RWPE1 (cell line): ENCODE measurements around the gene KLK5.
"Not testable (repeated sequence)": the region's sequence is repeated elsewhere in the genome, so short reads cannot be mapped to it uniquely, and the experiment has no call there.

Experiments used
- CTCF ChIA-PET: fragments of 350-600 bp; sonication (Branson Sonifier 250); formaldehyde crosslinking; extraction: SDS; loops from one replicate; lab custom pipeline; 2021; lab: Yijun Ruan, JAX
- POLR2A ChIA-PET: fragments of 400-600 bp; formaldehyde crosslinking; extraction: SDS; loops from one replicate; lab custom pipeline; 2020; ENCODE audit warnings: antibody characterized with exemption; ENCODE audit not compliant: low non-redundant PET; lab: Yijun Ruan, JAX
- DNase-seq: peaks from one replicate; pipeline ENCODE4 v3.0.0; 2012; ENCODE audit warnings: low spot score
- H3K27ac ChIP-seq: fragments of 450-650 bp; 2 replicates; pipeline ENCODE4 v1.5.1; 2017
- TF ChIP-seq, protein P1 (sequence below): fragments of 450-650 bp; conservative IDR thresholded peaks from 2 replicates; pipeline ENCODE4 v1.5.1; 2017; ENCODE audit warnings: low read depth, mild to moderate bottlenecking

The KLK5 gene

DNA sequence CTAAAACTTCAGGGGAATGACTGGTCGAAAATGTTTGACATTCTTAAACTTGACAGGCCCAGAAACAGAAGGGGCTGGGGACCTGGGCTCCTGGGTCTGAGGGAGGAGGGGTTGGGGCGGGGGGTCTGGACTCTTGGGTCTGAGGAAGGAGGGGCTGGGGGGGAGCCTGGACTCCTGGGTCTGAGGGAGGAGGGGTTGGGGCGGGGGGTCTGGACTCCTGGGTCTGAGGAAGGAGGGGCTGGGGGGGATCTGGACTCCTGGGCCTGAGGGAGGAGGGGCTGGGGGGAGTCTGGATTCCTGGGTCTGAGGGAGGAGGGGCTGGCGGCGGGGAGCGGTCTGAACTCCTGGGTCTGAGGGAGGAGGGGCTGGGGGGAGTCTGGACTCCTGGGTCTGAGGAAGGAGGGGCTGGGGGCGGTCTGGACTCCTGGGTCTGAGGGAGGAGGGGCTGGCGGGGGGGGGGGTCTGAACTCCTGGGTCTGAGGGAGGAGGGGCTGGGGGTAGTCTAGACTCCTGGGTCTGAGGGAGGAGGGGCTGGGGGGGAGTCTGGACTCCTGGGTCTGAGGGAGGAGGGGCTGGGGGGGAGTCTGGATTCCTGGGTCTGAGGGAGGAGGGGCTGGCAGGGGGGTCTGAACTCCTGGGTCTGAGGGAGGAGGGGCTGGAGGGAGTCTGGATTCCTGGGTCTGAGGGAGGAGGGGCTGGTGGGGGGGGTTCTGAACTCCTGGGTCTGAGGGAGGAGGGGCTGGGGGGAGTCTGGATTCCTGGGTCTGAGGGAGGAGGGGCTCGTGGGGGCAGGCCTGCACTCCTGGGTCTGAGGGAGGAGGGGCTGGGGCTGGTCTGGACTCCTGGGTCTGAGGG is 22.1 kb upstream of the KLK5 start:
- CTCF ChIA-PET = no interaction called here
- POLR2A ChIA-PET = no interaction called here
- TF ChIP-seq, protein P1, sequence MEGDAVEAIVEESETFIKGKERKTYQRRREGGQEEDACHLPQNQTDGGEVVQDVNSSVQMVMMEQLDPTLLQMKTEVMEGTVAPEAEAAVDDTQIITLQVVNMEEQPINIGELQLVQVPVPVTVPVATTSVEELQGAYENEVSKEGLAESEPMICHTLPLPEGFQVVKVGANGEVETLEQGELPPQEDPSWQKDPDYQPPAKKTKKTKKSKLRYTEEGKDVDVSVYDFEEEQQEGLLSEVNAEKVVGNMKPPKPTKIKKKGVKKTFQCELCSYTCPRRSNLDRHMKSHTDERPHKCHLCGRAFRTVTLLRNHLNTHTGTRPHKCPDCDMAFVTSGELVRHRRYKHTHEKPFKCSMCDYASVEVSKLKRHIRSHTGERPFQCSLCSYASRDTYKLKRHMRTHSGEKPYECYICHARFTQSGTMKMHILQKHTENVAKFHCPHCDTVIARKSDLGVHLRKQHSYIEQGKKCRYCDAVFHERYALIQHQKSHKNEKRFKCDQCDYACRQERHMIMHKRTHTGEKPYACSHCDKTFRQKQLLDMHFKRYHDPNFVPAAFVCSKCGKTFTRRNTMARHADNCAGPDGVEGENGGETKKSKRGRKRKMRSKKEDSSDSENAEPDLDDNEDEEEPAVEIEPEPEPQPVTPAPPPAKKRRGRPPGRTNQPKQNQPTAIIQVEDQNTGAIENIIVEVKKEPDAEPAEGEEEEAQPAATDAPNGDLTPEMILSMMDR = no peak
- no peak for DNase-seq
- no peak overlapping the region for H3K27ac ChIP-seq

DNA sequence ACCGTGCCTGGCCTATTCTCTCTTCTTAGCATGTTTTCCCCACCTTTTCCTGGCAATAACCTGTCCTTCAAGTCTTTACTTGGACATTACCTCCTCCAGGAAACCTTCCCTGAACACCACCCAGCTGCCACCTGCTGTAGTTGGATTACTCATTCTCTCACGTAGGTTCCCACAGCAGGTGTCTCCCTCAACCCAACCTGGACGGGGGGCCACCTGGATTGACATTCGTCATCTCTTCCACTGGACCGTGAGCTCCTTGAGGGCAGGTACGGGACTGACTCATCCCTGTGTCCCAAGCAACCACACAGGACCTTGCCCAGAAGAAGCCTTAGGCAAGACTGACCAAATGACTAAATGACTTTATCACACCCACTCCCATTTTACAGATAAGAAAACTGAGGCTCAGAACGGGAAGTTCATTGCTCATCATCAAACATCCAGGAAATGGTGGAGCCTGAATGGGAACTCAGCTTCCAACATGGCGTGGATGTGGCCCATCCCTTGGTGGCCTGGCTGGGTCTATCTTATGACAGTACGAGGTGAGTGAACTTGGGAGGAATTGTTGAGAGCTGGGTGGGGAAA is 20.0 kb upstream of the KLK5 start:
- TF ChIP-seq, protein P1 = no peak
- CTCF ChIA-PET = no interaction called here
- POLR2A ChIA-PET = no interaction called here
- H3K27ac ChIP-seq = no peak overlapping the region
- no peak for DNase-seq

- H3K27ac ChIP-seq, DNase-seq, POLR2A ChIA-PET: not testable (repeated sequence)
- CTCF ChIA-PET = interaction anchor here (1.6 kb wide), 1 partner anchor 40 kb away, joined by 4 read pairs; no protein-coding TSS in a partner anchor
Measured at GRCh38 chr19:50969810-50970209, 17.0 kb upstream of the KLK5 start.

DNA sequence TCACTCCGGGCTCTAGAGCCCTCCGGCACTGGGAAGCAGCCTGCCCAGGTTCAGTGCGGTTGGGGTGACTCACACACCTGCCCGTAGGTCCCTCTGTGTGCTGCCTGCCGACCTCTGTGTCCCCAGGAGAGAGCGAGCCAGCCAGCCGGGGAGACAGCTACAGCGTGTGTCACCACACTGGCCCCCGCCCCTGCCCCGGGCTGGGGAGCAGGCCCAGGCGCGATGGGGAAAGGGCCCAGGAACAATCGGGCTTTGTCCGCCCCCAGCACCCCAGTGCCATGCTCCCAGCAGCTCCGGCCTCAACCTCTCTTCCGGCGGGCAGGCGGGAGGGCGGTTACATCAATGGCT is 16.5 kb upstream of the KLK5 start, which contains the start of gene KLK6:
Gene KLK6 (minus strand): TSS at position 179 of the 348 bp plus-strand sequence. CDS start 1,487 bp downstream, outside the sequence.
- CTCF ChIA-PET = no interaction called here
- H3K27ac ChIP-seq = no peak within 1 kb of the TSS
- peak; percentile 59 for DNase-seq
- TF ChIP-seq, protein P1 = no peak
- POLR2A ChIA-PET = no interaction called here

- CTCF ChIA-PET = no interaction called here
Measured at GRCh38 chr19:50968716-50969412, 16.0 kb upstream of the KLK5 start.

GRCh38 chr19:50967929-50968715 is 15.3 kb upstream of the KLK5 start:
- ChIA-PET POLR2A (no interaction called here), CTCF (interaction anchor here (0.5 kb wide), 1 partner anchor 46 kb away, joined by 4 read pairs; no protein-coding TSS in a partner anchor)
- TF ChIP-seq, protein P1 = no peak
- no peak for DNase-seq
- no peak overlapping the region for H3K27ac ChIP-seq

More at GRCh38 chr19:50968716-50969412, 16.0 kb upstream of the KLK5 start:
- POLR2A ChIA-PET = no interaction called here
- no peak for DNase-seq
- TF ChIP-seq, protein P1 = no peak
- H3K27ac ChIP-seq = no peak overlapping the region
